ENCODE data around the gene AKR1B1.
A peak's percentile ranks its signal among the peaks of the same experiment; 100 is the strongest.
"Not testable (repeated sequence)": the region's sequence is repeated elsewhere in the genome, so short reads cannot be mapped to it uniquely, and the experiment has no call there.

The AKR1B1 gene
- total RNA-seq: 25.4 to 29.4 (median 27.1) reads per million in 3 donors

DNA sequence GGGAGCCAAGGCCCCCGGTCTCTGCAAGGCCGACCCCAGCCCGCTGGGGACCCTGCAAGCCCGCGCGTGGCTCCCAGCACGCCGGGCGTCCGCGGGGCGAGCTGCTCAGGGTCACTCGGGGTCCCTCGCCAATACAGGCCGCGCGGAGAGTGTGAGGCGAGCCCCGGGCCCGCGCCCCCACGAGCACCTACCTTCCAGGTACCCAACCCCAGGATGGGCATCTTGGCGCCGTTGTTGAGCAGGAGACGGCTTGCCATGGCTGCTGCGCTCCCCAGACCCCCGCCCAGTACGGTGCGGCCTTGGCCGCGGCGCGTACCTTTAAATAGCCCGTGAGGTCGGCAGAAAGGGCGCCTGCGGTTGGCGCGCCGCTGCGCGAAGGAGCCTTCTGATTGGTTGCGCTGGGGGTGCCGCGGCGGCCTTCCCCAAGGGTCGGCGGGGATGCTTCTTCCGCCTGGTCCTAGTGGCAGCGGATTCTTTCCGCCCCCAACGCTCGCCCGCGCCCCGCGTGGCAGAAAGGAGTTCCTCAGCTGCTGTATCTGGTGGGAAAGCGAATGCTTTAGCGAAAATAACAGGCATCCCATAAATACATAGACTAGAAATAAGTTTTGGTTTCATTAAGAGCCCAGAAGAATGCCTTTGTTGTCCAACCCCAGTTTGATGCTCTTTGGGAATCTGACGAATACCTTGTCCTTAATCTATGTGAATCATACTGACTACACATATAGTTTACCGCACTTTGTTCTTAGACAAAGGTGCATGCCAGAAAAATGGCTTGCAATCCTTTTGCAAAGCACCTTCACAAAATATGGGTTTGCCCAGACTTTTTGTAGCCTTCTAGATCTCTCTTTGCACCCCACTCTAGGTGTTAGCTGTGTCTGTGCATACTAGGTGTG lies at the start of gene AKR1B1:
AKR1B1 (minus strand) TSS at position 295 of the 893 bp plus-strand sequence; CDS start at position 257, 38 bp downstream.
- Histone ChIP-seq H3K9me3 (ENCODE audit: control insufficient read depth, low read length) (no peaks in the 10 kb centered on the region), H3K27ac (ENCODE audit: insufficient read depth, low read length, poor library complexity, severe bottlenecking) (peak within 1 kb of the TSS; percentile 60), H3K27me3 (replicated peaks; ENCODE audit: control insufficient read depth, insufficient read depth, low read length, poor library complexity, severe bottlenecking) (no peaks in the 10 kb centered on the region), H3K36me3 (ENCODE audit: control insufficient read depth, insufficient read depth, low read length) (no peaks in the 10 kb centered on the region), H3K4me1 (ENCODE audit: control insufficient read depth, insufficient read depth, low read length, poor library complexity, severe bottlenecking) (peaks cover 5% of the 10 kb centered on the region), H3K4me3 (ENCODE audit: insufficient read depth, low read depth, low read length, poor library complexity, severe bottlenecking) (peak within 1 kb of the TSS; percentile 89)
- DNase-seq: peak; percentile 74 to 75 (median 74)

DNA sequence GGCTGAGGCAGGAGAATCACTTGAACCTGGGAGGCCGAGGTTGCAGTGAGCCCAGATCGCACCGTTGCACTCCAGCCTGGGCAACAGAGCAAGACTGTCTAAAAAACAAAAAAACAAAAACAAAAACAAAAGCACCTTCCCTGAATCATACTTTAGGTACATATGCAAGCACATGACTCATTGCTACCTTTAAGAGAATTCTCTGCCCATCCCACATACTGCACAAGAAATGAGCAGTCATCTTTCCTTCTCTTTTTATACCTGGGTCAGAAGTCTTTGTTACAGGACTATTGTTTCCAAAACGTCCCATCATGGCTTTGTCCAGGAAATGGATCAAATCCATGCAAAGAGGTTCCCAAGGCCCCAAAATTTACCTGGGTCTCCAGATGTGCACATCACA lies 47.0 kb upstream of the AKR1B1 start:
- no peaks in the 10 kb centered on the region for H3K4me1 ChIP-seq (ENCODE audit: control insufficient read depth, insufficient read depth, low read length, poor library complexity, severe bottlenecking)
- no peak overlapping the region for H3K4me3 ChIP-seq (ENCODE audit: insufficient read depth, low read depth, low read length, poor library complexity, severe bottlenecking)
- no peaks in the 10 kb centered on the region for H3K36me3 ChIP-seq (ENCODE audit: control insufficient read depth, insufficient read depth, low read length)
- no peak overlapping the region for H3K27ac ChIP-seq (ENCODE audit: insufficient read depth, low read length, poor library complexity, severe bottlenecking)
- no peaks in the 10 kb centered on the region for H3K9me3 ChIP-seq (ENCODE audit: control insufficient read depth, low read length)
- no peaks in the 10 kb centered on the region for H3K27me3 ChIP-seq (replicated peaks; ENCODE audit: control insufficient read depth, insufficient read depth, low read length, poor library complexity, severe bottlenecking)
- DNase-seq: no peak

DNA sequence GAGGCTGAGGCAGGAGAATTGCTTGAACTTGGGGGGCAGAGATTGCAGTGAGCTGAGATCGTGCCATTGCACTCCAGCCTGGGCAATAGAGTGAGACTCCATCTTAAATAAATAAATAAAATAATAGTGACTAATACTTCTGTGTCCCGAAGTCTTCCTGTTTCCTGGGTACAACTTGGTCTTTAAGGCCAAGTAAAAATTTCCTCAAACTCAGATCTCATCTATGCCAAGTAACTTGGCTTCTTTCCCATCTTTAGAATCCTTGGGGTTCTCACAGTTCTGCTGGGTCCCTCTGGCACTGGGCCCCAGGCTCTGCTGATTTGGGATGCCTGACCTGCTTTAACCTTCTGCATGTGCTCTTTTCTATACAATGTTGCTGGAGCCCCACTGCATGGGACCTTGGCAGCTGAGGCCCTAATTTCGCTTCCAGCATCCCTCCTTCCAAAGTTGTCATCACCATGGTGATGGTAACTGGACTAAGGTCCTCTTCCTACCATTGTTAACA lies 45.8 kb upstream of the AKR1B1 start:
- Histone ChIP-seq H3K4me1 (ENCODE audit: control insufficient read depth, insufficient read depth, low read length, poor library complexity, severe bottlenecking) (no peaks in the 10 kb centered on the region), H3K36me3 (ENCODE audit: control insufficient read depth, insufficient read depth, low read length) (no peaks in the 10 kb centered on the region), H3K27me3 (replicated peaks; ENCODE audit: control insufficient read depth, insufficient read depth, low read length, poor library complexity, severe bottlenecking) (no peaks in the 10 kb centered on the region), H3K4me3 (ENCODE audit: insufficient read depth, low read depth, low read length, poor library complexity, severe bottlenecking) (no peak overlapping the region), H3K9me3 (ENCODE audit: control insufficient read depth, low read length) (no peaks in the 10 kb centered on the region), H3K27ac (ENCODE audit: insufficient read depth, low read length, poor library complexity, severe bottlenecking) (no peak overlapping the region)
- DNase-seq: no peak

DNA sequence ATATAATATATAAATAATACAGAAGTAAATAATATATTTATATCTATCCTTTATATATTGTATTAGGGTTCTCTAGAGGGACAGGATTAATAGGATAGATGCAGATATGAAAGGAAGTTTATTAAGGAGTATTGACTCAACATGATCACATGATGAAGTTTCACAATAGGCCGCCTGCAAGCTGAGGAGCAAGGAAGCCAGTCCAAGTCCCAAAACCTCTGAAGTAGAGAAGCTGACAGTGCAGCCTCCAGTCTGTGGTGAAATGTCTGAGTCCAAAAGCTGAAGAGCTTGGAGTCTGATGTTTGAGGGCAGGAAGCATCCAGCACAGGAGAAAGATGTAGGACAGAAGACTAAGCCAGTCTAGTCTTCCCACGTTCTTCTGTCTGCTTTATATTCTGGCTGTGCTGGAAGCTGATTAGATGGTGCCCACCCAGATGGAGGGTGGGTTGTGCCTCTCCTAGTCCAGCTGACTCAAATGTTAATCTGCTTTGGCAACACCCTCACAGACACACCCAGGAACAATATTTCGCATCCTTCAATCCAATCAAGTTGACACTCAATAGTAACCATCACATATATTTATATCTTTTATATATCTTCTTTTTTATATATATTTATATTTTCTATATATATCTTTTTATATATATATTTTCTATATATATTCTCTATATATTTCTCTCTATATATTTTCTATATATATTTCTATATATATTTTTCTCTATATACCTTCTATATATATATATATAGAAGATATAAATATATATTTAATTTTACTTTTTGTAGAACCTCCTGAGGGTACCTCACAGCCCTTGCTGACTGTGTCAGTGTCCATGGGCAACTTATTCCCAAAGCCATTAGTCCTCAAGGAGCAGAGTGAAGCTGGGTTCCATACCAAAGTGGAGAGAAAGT lies 43.8 kb upstream of the AKR1B1 start:
- Histone ChIP-seq H3K4me3 (ENCODE audit: insufficient read depth, low read depth, low read length, poor library complexity, severe bottlenecking) (no peak overlapping the region), H3K4me1 (ENCODE audit: control insufficient read depth, insufficient read depth, low read length, poor library complexity, severe bottlenecking) (no peaks in the 10 kb centered on the region), H3K36me3 (ENCODE audit: control insufficient read depth, insufficient read depth, low read length) (no peaks in the 10 kb centered on the region), H3K27me3 (replicated peaks; ENCODE audit: control insufficient read depth, insufficient read depth, low read length, poor library complexity, severe bottlenecking) (no peaks in the 10 kb centered on the region), H3K27ac (ENCODE audit: insufficient read depth, low read length, poor library complexity, severe bottlenecking) (no peak overlapping the region), H3K9me3 (ENCODE audit: control insufficient read depth, low read length) (no peaks in the 10 kb centered on the region)
- DNase-seq: no peak

DNA sequence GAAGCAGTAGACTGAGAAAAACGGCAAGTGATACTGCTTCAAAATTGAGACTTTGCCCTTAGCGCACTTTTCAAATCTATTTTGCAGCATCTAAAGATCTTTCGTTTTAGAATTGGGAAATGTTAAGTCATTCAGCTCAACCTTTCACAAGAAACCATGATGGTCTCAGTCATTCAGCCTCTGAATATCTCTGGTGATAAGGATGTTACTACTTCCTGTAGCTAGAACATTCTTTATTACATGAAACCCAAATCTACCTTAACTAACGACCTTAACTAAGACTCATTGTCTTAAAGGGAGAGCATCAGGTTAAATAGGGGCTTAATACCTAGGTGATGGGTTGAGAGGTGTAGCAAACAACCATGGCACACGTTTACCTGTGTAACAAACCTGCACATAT lies 42.1 kb upstream of the AKR1B1 start:
- no peaks in the 10 kb centered on the region for H3K27me3 ChIP-seq (replicated peaks; ENCODE audit: control insufficient read depth, insufficient read depth, low read length, poor library complexity, severe bottlenecking)

DNA sequence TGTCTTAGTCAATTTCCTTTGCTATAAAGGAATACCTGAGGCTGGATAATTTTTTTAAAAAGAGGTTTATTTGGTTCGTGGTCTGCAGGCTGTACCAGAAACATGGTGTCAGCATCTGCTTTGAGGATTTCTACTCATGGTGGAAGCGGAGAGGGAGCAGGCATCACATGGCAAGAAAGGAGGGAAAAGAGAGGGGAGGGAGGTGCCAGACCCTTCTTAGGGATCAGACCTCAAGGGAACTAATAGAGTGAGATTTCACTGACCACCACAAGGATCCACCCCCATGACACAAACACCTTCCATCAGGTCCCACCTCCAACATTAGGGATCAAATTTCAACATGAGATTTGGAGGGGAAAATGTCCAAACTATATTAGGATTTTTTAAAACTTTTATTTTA lies 41.5 kb upstream of the AKR1B1 start:
- Histone ChIP-seq H3K36me3 (ENCODE audit: control insufficient read depth, insufficient read depth, low read length) (no peaks in the 10 kb centered on the region), H3K4me1 (ENCODE audit: control insufficient read depth, insufficient read depth, low read length, poor library complexity, severe bottlenecking) (no peaks in the 10 kb centered on the region), H3K27ac (ENCODE audit: insufficient read depth, low read length, poor library complexity, severe bottlenecking) (no peak overlapping the region), H3K27me3 (replicated peaks; ENCODE audit: control insufficient read depth, insufficient read depth, low read length, poor library complexity, severe bottlenecking) (no peaks in the 10 kb centered on the region), H3K4me3 (ENCODE audit: insufficient read depth, low read depth, low read length, poor library complexity, severe bottlenecking) (no peak overlapping the region), H3K9me3 (ENCODE audit: control insufficient read depth, low read length) (no peaks in the 10 kb centered on the region)
- no peak for DNase-seq

More for the DNA sequence above, 42.1 kb upstream of the AKR1B1 start:
- Histone ChIP-seq H3K4me1 (ENCODE audit: control insufficient read depth, insufficient read depth, low read length, poor library complexity, severe bottlenecking) (no peaks in the 10 kb centered on the region), H3K36me3 (ENCODE audit: control insufficient read depth, insufficient read depth, low read length) (no peaks in the 10 kb centered on the region), H3K9me3 (ENCODE audit: control insufficient read depth, low read length) (no peaks in the 10 kb centered on the region), H3K27ac (ENCODE audit: insufficient read depth, low read length, poor library complexity, severe bottlenecking) (no peak overlapping the region), H3K4me3 (ENCODE audit: insufficient read depth, low read depth, low read length, poor library complexity, severe bottlenecking) (no peak overlapping the region)
- DNase-seq: no peak

DNA sequence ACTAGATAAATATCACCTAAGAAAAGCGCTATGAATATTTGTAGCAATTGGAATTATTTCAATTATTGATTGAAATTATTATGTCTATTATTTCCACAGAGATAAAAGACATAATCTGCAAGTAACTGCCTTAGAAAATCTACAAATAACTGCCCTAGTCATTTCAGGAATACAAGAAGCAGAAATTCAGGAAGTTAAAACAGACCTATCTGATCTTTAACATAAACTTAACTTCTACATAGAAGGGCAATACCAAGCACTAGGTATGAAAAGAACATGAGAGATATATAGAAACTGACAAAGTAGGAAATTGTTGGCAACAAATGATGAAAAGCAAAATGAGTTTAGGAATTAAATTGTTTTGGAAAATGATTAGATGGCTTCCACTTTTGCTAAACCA lies 36.6 kb upstream of the AKR1B1 start:
- DNase-seq: no peak
- H3K4me1 ChIP-seq (ENCODE audit: control insufficient read depth, insufficient read depth, low read length, poor library complexity, severe bottlenecking): no peaks in the 10 kb centered on the region
- H3K36me3 ChIP-seq (ENCODE audit: control insufficient read depth, insufficient read depth, low read length): no peaks in the 10 kb centered on the region
- no peak overlapping the region for H3K4me3 ChIP-seq (ENCODE audit: insufficient read depth, low read depth, low read length, poor library complexity, severe bottlenecking)
- H3K27me3 ChIP-seq (replicated peaks; ENCODE audit: control insufficient read depth, insufficient read depth, low read length, poor library complexity, severe bottlenecking): no peaks in the 10 kb centered on the region
- no peak overlapping the region for H3K27ac ChIP-seq (ENCODE audit: insufficient read depth, low read length, poor library complexity, severe bottlenecking)
- no peaks in the 10 kb centered on the region for H3K9me3 ChIP-seq (ENCODE audit: control insufficient read depth, low read length)

DNA sequence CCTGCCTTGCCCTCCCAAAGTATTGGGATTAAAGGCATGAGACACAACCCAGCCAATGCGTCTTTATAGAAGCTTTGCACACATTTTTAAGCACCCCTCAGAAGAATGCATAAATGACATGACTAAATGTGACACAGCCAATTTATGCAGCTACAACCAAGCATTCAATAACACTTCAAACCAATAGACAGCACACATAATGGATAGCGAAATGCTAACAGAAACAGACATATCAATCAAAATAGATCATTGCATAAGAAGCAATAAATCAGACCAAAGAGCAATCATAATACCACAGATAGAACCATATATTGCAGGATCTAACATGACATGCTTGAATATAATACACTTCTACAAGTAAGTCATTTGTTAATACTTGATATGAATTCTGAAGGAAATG lies 34.2 kb upstream of the AKR1B1 start:
- no peaks in the 10 kb centered on the region for H3K4me1 ChIP-seq (ENCODE audit: control insufficient read depth, insufficient read depth, low read length, poor library complexity, severe bottlenecking)
- DNase-seq: no peak
- H3K9me3 ChIP-seq (ENCODE audit: control insufficient read depth, low read length): no peaks in the 10 kb centered on the region
- no peak overlapping the region for H3K27ac ChIP-seq (ENCODE audit: insufficient read depth, low read length, poor library complexity, severe bottlenecking)
- no peaks in the 10 kb centered on the region for H3K36me3 ChIP-seq (ENCODE audit: control insufficient read depth, insufficient read depth, low read length)
- no peaks in the 10 kb centered on the region for H3K27me3 ChIP-seq (replicated peaks; ENCODE audit: control insufficient read depth, insufficient read depth, low read length, poor library complexity, severe bottlenecking)
- no peak overlapping the region for H3K4me3 ChIP-seq (ENCODE audit: insufficient read depth, low read depth, low read length, poor library complexity, severe bottlenecking)

DNA sequence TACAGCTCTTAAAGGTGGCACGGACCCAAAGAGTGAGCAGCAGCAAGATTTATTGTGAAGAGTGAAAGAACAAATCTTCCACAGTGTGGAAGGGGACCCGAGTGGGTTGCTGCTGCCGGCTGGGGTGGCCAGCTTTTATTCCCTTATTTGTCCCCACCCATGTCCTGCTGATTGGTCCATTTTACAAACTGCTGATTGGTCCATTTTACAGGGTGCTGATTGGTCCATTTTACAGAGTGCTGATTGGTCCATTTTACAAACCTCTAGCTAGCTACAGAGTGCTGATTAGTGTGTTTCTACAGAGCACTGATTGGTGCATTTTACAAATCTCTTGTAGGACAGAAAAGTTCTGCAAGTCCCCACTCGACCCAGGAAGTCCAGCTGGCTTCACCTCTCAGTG lies 28.8 kb upstream of the AKR1B1 start:
- H3K27ac ChIP-seq (ENCODE audit: insufficient read depth, low read length, poor library complexity, severe bottlenecking); H3K36me3 ChIP-seq (ENCODE audit: control insufficient read depth, insufficient read depth, low read length); DNase-seq; H3K4me3 ChIP-seq (ENCODE audit: insufficient read depth, low read depth, low read length, poor library complexity, severe bottlenecking); H3K27me3 ChIP-seq (replicated peaks; ENCODE audit: control insufficient read depth, insufficient read depth, low read length, poor library complexity, severe bottlenecking); H3K9me3 ChIP-seq (ENCODE audit: control insufficient read depth, low read length); H3K4me1 ChIP-seq (ENCODE audit: control insufficient read depth, insufficient read depth, low read length, poor library complexity, severe bottlenecking): not testable (repeated sequence)
